PC-3 (cell line): ENCODE data around the gene EDDM3A. TPM values are rescaled to one million over a fixed set of nuclear protein-coding genes. Genes with fewer than 3 reads are reported as not detected.

Source experiments
- ATAC-seq: fragments of 200-7000 bp; cut with Tn5 transposase; 2 replicates; pipeline ENCODE4 v1.9.1; 2020; ENCODE audit warnings: mild to moderate bottlenecking, moderate library complexity
- BruUV-seq: library from RNA; stranded (reverse); fragments of 400-500 nt; replicated peaks from 2 replicates; lab custom pipeline; 2021; lab: Mats Ljungman, UMichigan
- CTCF ChIA-PET: fragments of 300-600 bp; sonication (Branson Sonifier 250); formaldehyde crosslinking; loops from one replicate; lab custom pipeline; 2022; ENCODE audit warnings: antibody characterized with exemption; lab: Charles Lee
- POLR2A ChIA-PET: fragments of 300-600 bp; sonication (Branson Sonifier 250); formaldehyde crosslinking; loops from one replicate; lab custom pipeline; 2022; ENCODE audit warnings: antibody characterized with exemption; ENCODE audit not compliant: unreplicated experiment; lab: Charles Lee
- DNase-seq: peaks from one replicate; pipeline ENCODE4 v3.0.0-alpha.2; 2015
- H2AFZ ChIP-seq: fragments of 300-600 bp; sonication (generic); 2 replicates; pipeline ENCODE4 v1.6.0; 2016; ENCODE audit warnings: antibody characterized with exemption, low read length
- H3F3A ChIP-seq: fragments of 300-600 bp; sonication (generic); one replicate; pipeline ENCODE4 v1.6.0; 2017; ENCODE audit warnings: antibody characterized with exemption, low read length, control low read depth, mild to moderate bottlenecking; ENCODE audit not compliant: unreplicated experiment
- H3K27ac ChIP-seq: fragments of 300-600 bp; sonication (generic); 2 replicates; pipeline ENCODE4 v1.5.1; 2016; ENCODE audit warnings: mild to moderate bottlenecking, low read length
- H3K27me3 ChIP-seq: fragments of 300-600 bp; sonication (generic); 2 replicates; pipeline ENCODE4 v1.6.1; 2016; ENCODE audit warnings: low read length, mixed read lengths
- H3K36me3 ChIP-seq: fragments of 300-600 bp; sonication (generic); 2 replicates; pipeline ENCODE4 v1.6.1; 2016; ENCODE audit warnings: low read depth, mixed run types, low read length, mixed read lengths
- H3K4me1 ChIP-seq: fragments of 300-600 bp; sonication (generic); 2 replicates; pipeline ENCODE4 v1.5.1; 2016; ENCODE audit warnings: low read length; ENCODE audit not compliant: insufficient read depth
- H3K4me2 ChIP-seq: fragments of 300-600 bp; sonication (generic); 2 replicates; pipeline ENCODE4 v1.6.0; 2016; ENCODE audit warnings: low read length
- H3K4me3 ChIP-seq: fragments of 300-600 bp; sonication (generic); 2 replicates; pipeline ENCODE4 v1.5.1; 2016; ENCODE audit warnings: mild to moderate bottlenecking, low read length, mixed read lengths
- H3K79me2 ChIP-seq: fragments of 300-600 bp; sonication (generic); 2 replicates; pipeline ENCODE4 v1.6.1; 2017; ENCODE audit warnings: low read length, mixed read lengths
- H3K9ac ChIP-seq: fragments of 300-600 bp; sonication (generic); 2 replicates; pipeline ENCODE4 v1.6.0; 2016; ENCODE audit warnings: mild to moderate bottlenecking, low read length
- H3K9me2 ChIP-seq: fragments of 300-600 bp; sonication (generic); replicated peaks from 2 replicates; pipeline ENCODE4 v1.6.1; 2016; ENCODE audit warnings: mixed run types, low read length, mixed read lengths
- H3K9me3 ChIP-seq: fragments of 300-600 bp; sonication (generic); 2 replicates; pipeline ENCODE4 v1.6.1; 2016; ENCODE audit warnings: low read length, mixed read lengths
- H4K20me1 ChIP-seq: fragments of 300-600 bp; sonication (generic); 2 replicates; pipeline ENCODE4 v1.6.1; 2016; ENCODE audit warnings: low read length, mixed read lengths
- CTCF ChIP-seq: fragments of 300-600 bp; sonication (generic); conservative IDR thresholded peaks from 2 replicates; pipeline ENCODE4 v1.5.1; 2017; ENCODE audit warnings: antibody characterized with exemption, low read depth, mild to moderate bottlenecking, low read length
- EZH2 ChIP-seq: fragments of 300-600 bp; sonication (generic); IDR thresholded peaks from one replicate; pipeline ENCODE4 v1.6.1; 2017; ENCODE audit warnings: antibody characterized with exemption, mild to moderate bottlenecking, low read length; ENCODE audit not compliant: unreplicated experiment
- EZH2phosphoT487 ChIP-seq: fragments of 300-600 bp; sonication (generic); IDR thresholded peaks from 2 replicates; pipeline ENCODE4 v1.6.1; 2018; ENCODE audit warnings: mild to moderate bottlenecking, antibody characterized with exemption, low read length, borderline replicate concordance
- intact Hi-C: fragments of 100-400 bp; cut with micrococcal nuclease; formaldehyde crosslinking; loops from 2 replicates; pipeline ENCODE4 v1.9.0; 2023
- total RNA-seq: library from RNA; depleted of rRNA; stranded (reverse); fragments of >200 nt; gene quantifications from 2 replicates; pipeline ENCODE4 v1.2.3, GENCODE V29; 2014

Gene EDDM3A
- total RNA-seq, 1 experiment from 2014 or later, result not detected

GRCh38 chr14:20726531-20726930, 19.2 kb upstream of the EDDM3A start:
- no peak for TF ChIP-seq EZH2
- no peak for TF ChIP-seq CTCF
- no peak for TF ChIP-seq EZH2phosphoT487
- no peaks in the 10 kb centered on the region for H3F3A ChIP-seq
- no peak overlapping the region for H3K4me2 ChIP-seq
- no peak overlapping the region for H3K27ac ChIP-seq
- no peak overlapping the region for H3K4me3 ChIP-seq
- peaks cover 52% of the 10 kb centered on the region for H3K27me3 ChIP-seq
- CTCF ChIA-PET, result no interaction called here
- H4K20me1 ChIP-seq, result no peaks in the 10 kb centered on the region
- BruUV-seq, result no TSS peak
- no peaks in the 10 kb centered on the region for H3K79me2 ChIP-seq
- H3K9me3 ChIP-seq, result no peaks in the 10 kb centered on the region
- H3K9me2 ChIP-seq, result no peaks in the 10 kb centered on the region
- intact Hi-C loops, result no loop called here
- H2AFZ ChIP-seq, result no peak overlapping the region
- H3K9ac ChIP-seq, result no peak overlapping the region
- DNase-seq (no peak), ATAC-seq (no peak)
- no peaks in the 10 kb centered on the region for H3K36me3 ChIP-seq
- POLR2A ChIA-PET, result no interaction called here
- H3K4me1 ChIP-seq, result no peaks in the 10 kb centered on the region; the same call in 1 of the 2 replicates

- CTCF ChIA-PET, result no interaction called here
- POLR2A ChIA-PET, result no interaction called here
- intact Hi-C loops, result no loop called here
- H4K20me1 ChIP-seq, result no peaks in the 10 kb centered on the region
- no peak overlapping the region for H2AFZ ChIP-seq
- H3K9me2 ChIP-seq, result no peaks in the 10 kb centered on the region
- no peak overlapping the region for H3K4me2 ChIP-seq
- TF ChIP-seq EZH2 (no peak), CTCF (no peak), EZH2phosphoT487 (no peak)
- H3K36me3 ChIP-seq, result no peaks in the 10 kb centered on the region
- no TSS peak for BruUV-seq
- no peak for ATAC-seq
- no peaks in the 10 kb centered on the region for H3K79me2 ChIP-seq
- peaks cover 82% of the 10 kb centered on the region for H3K27me3 ChIP-seq
- no peak overlapping the region for H3K9ac ChIP-seq
- DNase-seq, result no peak
- H3K27ac ChIP-seq, result no peak overlapping the region
- H3K4me1 ChIP-seq, result no peaks in the 10 kb centered on the region
- no peaks in the 10 kb centered on the region for H3K9me3 ChIP-seq
- H3F3A ChIP-seq, result no peaks in the 10 kb centered on the region
- no peak overlapping the region for H3K4me3 ChIP-seq
Observed at GRCh38 chr14:20730891-20731290, 14.8 kb upstream of the EDDM3A start.

DNA sequence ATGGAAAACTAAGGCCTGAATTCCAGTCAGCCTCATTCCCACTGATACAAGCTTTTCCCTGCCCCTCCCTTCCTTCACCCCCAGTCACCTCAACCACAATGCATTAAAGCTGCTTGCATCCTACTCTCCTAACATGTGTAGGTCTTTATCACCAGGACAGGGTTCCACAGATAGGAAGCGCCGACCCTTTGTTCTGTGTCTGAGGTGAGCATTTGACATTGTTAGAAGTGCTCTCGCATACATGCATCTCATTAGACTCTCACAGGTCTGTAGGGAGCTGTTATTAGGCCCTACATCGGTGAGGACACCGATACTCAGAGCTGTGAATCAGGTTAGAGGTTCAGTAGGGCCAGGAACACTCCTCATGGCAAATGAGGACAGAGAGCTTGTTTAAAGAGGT, 13.2 kb upstream of the EDDM3A start:
- Histone ChIP-seq H4K20me1 (no peaks in the 10 kb centered on the region), H3K9ac (no peak overlapping the region), H3F3A (no peaks in the 10 kb centered on the region), H3K79me2 (no peaks in the 10 kb centered on the region), H3K27ac (no peak overlapping the region), H3K4me1 (no peaks in the 10 kb centered on the region), H3K4me2 (no peak overlapping the region), H2AFZ (no peak overlapping the region), H3K36me3 (no peaks in the 10 kb centered on the region), H3K9me3 (no peaks in the 10 kb centered on the region), H3K27me3 (peaks cover 79% of the 10 kb centered on the region), H3K4me3 (no peak overlapping the region), H3K9me2 (no peaks in the 10 kb centered on the region)
- ChIA-PET CTCF (no interaction called here), POLR2A (no interaction called here)
- BruUV-seq, result no TSS peak
- TF ChIP-seq CTCF (no peak), EZH2phosphoT487 (no peak), EZH2 (no peak)
- intact Hi-C loops, result no loop called here
- DNase-seq (no peak), ATAC-seq (no peak)
